Left forelimb (tissue), 1 donor: ENCODE results near the gene CCDC83.
"Not testable (repeated sequence)": the region's sequence is repeated elsewhere in the genome, so short reads cannot be mapped to it uniquely, and the experiment has no call there.

Source experiments
- DNase-seq: peaks from one replicate; pipeline ENCODE4 v3.0.0-alpha.2; 2018; ENCODE audit warnings: low spot score

CCDC83 gene

DNA sequence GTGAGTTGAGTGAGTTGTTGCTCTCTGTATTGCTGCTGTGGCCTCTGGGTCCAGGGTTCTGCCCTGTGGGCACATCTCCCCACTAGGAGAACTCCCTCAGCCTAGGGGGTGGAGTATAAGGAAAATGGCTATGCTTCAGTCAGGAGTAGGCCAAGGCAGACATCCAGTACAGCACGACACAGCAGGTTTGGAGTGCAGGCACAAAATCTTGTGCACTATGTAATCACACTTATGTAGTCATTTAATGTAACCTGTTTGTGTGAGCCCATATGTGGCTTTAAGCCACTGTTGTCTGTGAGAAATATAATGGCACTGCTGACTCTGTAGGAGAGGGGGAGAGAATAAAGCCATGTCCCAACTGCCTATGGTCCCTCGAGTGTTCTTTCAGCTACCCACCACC is 90.1 kb downstream of the CCDC83 start:
- no peak for DNase-seq

DNA sequence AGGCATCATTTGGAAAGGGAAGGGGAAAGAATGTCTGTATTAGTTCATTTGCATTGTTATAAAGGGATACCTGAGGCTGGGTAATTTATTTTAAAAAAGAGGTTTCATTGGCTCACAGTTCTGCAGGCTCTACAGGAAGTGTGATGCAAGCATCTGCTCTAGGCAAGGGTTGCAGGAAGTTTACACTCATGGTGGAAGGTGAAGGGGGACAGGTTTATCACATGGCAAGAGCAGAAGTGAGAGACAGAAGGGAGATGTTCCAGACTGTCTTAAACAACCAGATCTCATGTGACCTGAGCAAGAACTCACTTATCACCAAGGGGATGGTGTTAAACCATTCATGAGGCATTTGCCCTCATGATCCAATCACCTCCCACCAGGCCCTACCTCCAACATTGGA is 90.6 kb downstream of the CCDC83 start:
- DNase-seq = no peak

DNA sequence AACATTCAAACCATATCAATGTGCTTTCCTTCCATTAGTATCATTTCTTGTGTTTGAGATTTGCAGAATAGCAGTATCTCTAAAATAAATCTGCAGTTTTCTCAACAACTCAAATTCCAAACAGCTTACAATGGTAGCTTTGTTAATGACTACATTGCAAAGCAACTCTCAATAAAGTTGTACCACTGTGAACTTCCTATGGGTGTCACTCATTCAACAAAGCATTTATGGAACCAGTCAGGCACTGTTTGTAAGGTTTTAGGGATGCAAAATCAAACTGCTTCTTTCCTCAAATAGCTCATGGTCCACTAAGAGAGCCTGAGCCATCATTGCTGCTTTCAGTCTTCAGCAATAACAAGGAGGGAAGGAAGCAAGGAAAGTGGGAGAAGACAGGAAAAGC is 91.0 kb downstream of the CCDC83 start:
- no peak for DNase-seq

DNA sequence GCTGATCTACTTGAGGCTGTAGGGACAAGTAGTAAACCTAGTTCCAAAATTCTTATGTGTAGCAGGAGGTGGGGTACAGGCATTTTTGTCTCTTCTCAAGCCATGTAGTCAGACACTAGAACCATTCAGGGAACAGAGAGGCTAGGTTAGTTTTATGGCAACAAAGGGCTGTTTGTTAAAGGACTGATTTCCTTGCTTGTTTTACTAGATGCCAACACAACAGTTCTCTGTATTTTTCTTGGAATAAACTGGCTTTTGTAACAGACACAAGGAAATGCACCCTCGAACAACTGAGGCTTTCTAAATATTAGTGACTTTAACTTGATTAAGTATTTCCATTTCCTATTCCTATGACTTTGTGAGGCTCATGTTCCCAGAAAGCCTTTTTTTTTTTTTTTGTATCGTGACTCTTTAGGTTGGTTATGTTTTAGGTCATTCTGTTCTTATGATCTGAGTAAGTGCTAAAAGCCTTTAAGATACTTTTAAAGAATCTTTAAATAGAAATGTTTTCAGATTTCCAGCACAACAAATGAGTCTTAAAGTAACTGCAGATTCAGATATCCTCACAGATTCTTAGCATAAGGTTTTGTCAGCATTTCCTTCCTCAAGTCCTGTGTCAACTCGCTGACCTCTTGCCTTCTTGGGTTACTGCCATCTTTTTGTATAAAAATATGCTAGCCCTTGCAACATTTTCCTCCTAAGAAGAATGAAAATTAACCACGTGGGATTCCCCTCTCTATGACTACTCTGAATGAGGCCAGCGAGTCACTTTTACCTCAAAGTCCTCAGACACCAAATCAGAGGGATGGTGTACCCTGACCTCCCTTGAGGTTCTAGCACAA is 92.5 kb downstream of the CCDC83 start:
- DNase-seq = no peak

DNA sequence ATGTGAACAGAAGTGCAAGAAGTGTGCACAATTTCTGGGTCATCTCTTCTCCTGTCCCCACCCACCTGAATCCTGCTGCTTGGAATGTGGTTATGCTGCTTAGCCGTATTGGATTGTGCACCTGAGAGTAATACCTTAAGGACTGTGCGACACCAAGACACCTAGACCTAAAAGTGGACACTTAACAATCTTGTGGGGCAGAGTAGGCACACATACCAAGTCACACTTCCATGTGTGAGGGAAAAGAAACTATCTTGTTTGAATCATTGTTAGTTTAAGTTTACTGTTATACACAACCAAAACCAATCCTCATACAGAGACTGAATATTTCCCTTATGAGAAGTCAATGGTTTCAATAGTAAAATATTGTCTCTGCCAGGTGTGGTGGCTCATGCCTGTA is 93.7 kb downstream of the CCDC83 start:
- no peak for DNase-seq

DNA sequence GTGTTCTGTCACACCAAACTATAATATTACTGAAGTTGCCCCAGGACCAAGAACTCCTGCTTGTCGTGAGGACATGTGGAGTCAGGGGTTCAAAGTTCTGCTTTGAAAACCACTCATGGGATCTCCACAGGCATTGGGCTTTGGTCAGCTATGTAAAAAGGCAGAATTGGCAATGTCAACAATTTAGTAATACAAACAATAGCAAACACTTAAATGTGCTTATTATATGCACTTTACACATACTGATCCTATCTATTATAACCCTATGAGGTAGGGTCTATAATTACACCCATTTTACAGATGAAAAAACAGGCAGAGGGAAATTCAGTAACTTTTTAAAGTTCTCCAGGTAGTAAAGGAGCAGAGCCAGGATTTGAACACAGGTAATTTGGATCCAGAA is 94.6 kb downstream of the CCDC83 start:
- no peak for DNase-seq

DNA sequence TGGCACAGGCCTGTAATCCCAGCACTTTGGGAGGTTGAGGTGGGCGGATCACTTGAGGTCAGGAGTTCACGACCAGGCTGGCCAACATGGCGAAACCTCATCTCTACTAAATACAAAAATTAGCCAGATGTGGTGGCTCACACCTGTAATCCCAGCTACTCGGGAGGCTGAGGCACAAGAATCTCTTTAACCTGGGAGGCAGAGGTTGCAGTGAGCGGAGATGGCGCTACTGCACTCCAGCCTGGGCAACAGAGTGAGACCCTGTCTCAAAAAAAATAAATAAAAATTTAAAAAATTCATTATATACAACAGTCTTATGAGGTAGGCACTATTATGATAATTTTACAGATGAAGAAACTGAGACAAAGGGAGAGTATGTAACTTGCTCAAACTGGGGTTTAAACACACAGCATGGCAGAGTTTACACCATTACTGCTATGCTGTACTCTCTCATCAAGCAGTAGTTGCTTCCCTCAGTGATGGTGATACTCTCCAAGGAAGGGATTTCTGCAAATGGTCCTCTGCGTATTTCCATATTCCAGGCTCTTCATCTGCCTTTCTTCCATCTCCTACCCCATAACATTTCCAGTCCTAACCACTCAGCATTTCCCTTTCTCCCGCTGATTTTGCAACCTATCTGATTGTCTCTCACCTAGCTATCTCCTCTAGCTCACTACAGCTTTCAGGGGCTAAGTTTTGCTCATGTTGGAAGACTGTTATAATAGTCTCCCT is 95.3 kb downstream of the CCDC83 start:
- DNase-seq = no peak

DNA sequence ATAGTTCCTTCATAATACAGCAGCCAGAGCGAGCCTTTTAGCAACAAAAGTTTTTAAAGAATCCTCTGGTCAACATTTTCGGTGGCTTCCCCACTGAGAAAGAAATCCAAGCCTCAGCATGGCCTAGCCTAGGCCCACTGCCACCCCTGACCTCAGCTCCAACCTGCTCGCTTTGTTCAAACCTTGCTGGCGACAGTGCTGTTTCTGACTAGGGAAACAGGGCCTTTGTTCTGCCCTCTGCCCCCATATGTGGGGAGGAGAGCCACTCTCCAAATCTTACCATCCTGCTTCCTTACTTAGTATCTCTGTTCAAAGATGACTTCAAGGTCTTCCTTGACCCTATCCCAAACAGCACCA is 95.8 kb downstream of the CCDC83 start:
- no peak for DNase-seq

DNA sequence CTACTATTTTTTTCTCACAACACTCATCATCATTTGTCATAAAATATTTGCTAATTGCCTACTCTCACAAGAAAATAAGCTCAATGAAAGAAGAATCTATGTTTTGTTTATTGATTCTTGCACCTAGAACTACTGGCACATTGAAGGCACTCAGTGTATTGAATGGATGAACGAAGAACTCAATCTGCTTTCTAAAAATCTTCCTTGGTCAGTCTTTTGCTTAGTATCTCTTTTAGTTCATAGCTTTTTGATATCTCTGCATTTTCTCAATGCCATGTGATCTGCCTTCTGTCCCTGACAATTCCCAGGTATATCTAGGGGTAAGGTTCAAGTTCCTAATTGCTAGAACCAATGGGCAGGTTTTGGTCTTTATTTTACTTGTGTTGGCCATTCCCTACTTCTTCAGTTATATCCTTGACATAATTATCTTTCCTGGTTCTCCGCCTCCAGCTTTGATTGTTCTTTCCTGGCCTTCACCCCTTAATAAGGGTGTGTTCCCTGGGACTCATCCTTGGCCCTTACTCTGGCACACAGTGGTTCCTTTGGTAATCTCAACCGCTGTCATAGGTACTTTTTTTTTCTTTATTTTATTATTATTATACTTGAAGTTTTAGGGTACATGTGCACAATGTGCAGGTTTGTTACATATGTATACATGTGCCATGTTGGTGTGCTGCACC is 96.4 kb downstream of the CCDC83 start:
- no peak for DNase-seq

DNA sequence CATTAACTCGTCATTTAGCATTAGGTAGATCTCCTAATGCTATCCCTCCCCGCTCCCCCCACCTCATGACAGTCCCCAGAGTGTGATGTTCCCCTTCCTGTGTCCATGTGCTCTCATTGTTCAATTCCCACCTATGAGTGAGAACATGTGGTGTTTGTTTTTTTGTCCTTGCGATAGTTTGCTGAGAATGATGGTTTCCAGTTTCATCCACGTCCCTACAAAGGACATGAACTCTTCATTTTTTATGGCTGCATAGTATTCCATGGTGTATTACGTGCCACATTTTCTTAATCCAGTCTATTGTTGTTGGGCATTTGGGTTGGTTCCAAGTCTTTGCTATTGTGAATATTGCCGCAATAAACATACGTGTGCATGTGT is 96.9 kb downstream of the CCDC83 start:
- DNase-seq = not testable (repeated sequence)

DNA sequence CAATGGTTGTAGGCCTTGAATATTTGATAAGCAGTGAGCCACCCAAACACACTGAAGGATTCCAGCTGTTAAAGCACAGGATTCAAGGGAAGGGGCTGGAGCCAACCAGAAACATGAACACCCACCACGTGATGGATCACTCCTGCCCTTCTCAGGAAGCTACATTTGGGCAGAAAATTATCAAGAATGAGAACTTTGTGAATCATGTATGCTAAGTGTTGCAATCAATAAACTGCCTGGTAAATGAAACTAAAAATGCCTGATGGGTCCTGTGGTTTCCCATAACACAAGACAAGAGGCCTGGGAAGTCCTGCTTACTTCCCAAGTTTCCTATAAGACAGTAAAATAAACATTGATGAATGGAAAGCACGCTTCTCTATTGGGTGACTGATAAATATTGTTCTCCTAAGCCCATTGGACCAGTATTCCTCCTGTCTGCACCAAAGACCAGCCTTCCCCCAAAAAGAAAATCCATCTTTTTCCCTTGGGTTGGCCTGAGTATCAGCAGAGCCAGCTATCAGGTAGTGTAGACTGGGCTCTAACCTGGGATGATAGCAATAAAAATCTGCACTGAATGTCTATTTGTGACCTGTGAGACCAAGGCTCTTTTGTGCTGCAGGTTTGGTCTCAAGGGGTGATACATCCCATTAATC is 98.4 kb downstream of the CCDC83 start:
- DNase-seq = no peak

DNA sequence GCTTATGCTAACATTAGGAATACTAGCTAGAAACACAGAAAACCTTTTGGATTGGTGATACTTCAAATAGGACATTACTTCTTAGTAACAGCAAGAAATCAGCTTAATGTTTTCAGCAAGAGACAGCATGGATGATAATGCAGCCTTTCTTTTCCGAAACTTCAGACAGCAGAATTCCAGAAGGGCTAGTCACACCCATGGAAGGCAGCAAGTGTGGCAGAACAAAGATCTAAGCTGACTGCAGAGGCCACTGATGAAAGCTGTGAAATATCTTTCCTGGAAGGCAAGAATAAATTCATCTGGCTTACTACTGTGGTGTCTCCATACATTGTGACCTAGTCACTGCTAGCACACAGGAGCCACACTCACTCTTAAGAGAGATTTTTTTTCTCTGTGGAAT is 100.3 kb downstream of the CCDC83 start:
- DNase-seq = no peak

DNA sequence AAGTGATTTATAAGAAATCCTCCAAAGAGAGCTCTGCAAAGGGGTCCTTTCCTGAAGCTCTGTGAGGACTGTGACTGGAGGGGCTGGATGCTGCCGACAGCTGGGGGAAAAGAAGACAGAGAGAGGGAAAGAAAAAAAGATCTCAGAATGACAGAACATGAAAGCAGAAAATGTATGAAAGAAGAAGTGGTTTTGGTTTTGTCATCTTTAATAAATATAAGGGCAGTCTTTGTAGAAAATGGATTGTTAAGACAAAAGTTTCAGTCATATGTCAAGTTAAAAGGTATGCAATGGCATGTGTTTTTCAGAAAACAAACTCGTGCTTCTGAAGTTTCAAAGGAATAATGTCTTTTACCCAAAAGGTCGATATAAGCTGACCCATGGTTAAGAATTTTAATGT is 105.5 kb downstream of the CCDC83 start:
- no peak for DNase-seq

DNA sequence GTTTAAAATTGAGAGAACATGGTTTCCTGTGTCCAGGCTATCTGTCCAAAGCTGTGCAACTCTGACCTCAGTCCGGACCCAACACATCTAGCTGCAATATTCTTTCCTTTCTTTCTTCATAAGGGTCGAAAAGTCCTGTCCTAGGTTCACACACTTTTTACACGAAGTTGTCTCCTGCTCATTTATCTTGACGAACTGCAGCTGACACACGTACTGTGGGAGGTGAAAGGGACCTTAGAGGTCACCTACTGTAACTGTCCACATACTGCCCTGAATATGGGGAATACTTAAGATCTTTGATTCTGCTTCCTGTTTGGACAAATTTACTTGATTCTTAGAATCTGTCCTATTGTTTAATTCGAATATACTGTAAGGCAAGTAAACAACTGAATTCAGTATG is 105.9 kb downstream of the CCDC83 start:
- no peak for DNase-seq

DNA sequence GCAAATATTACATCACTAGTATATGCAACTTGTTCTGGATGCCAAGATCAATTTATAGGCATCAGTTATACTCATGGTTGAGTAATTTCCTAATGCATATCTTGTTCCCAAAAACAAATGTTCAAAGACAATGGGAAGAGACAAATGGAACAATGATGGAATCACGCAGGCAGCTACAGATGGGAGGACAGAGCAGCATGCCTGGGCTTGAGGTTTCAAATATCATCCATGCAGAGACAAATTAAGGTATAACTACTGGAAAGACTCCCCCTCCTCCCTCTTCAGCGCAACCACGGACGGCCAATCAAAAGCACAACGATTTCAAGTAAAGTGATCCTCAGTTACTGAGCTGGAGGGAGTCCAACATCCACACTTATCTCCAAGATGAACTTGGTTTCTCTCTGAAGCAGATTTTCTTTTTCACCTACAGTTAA is 106.8 kb downstream of the CCDC83 start:
- DNase-seq = no peak

DNA sequence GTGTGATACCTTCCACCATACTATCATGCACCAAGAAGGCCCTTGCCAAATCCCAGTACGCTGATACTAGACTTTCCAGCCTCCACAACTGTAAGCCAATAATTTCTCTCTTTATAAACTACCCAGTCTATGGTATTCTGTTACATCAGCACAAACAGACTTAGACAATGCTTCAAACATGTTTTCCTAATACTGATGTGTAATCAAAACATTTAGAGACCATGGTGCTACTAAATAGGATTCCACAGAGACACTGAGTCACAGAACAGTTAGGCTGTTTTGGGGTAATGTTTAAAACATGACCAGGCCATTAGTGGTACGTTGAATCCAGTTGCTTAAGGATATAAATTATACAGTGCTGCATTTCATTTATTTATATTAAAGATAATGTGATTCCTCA is 110.0 kb downstream of the CCDC83 start:
- DNase-seq = no peak

DNA sequence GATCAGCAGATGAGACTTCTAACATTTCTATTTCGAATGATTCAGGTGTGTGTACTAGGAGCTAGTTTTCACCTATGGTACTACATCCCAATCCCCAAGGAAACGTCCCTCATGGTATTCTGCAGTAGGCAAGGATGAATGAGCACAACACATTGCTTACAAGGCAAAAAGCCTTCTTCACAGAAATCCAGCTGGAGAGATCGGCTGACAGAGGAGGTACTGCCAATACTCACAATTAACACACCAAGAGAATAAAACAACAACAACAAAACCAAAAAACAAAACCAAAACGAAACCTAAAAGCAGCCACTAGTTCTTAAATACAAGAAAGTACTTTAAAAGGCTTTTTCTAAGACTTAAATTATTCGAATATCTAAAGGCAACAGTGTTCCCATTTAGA is 112.3 kb downstream of the CCDC83 start:
- DNase-seq = no peak
